ENCODE results near the gene DSTYK.

Gene DSTYK

GRCh38 chr1:205199931-205200299 lies 11.6 kb downstream of the DSTYK start:
- H3K27ac ChIP-seq: no peak overlapping the region
- ChIA-PET CTCF (interaction anchor here (0.6 kb wide), 2 partner anchors 58 to 1752 kb away, joined by 3 to 4 read pairs; no protein-coding TSS in a partner anchor), POLR2A (ENCODE audit: low non-redundant PET) (no interaction called here)
- no peak for TF ChIP-seq CTCF (conservative IDR thresholded peaks at IDR 0.05; ENCODE audit: low read depth)
- no peak for DNase-seq (ENCODE audit: low spot score)

- H3K27ac ChIP-seq: no peak overlapping the region
- TF ChIP-seq CTCF (conservative IDR thresholded peaks at IDR 0.05; ENCODE audit: low read depth): no peak
- CTCF ChIA-PET: interaction anchor here (0.6 to 1.0 kb wide), 3 partner anchors 27 to 1752 kb away, joined by 3 to 4 read pairs (median 3); no protein-coding TSS in a partner anchor
- POLR2A ChIA-PET (ENCODE audit: low non-redundant PET): no interaction called here
- DNase-seq (ENCODE audit: low spot score): no peak
Measured at GRCh38 chr1:205199090-205199930, 12.2 kb downstream of the DSTYK start.

GRCh38 chr1:205192287-205192686 lies 19.2 kb downstream of the DSTYK start:
- no peak for TF ChIP-seq CTCF (conservative IDR thresholded peaks at IDR 0.05; ENCODE audit: low read depth)
- ChIA-PET CTCF (interaction anchor here (1.4 kb wide), 1 partner anchor 64 kb away, joined by 3 read pairs; no protein-coding TSS in a partner anchor), POLR2A (ENCODE audit: low non-redundant PET) (no interaction called here)

DNA sequence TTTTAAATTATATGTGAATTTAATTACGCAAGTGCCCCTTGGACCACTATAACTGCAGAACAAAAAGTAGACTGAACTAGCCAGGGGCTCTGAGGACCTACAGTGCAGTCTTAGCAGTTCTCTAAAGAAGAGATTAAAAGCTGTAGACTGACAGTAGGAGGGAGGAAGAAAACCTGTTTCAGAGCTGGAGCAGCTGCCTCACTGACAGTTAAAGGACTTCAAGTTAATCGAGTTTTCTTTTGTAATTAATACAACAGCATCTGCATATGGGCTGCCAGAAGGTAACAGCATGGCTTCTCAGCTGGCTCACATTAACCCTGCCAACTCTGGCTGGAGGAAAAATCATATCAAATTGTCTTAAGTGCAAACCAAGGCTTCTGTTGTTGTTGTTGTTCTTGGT lies 19.9 kb downstream of the DSTYK start:
- H3K27ac ChIP-seq: no peak overlapping the region
- no peak for TF ChIP-seq CTCF (conservative IDR thresholded peaks at IDR 0.05; ENCODE audit: low read depth)
- CTCF ChIA-PET: interaction anchor here (1.4 kb wide), 1 partner anchor 64 kb away, joined by 3 read pairs; no protein-coding TSS in a partner anchor
- no peak for DNase-seq (ENCODE audit: low spot score)
- POLR2A ChIA-PET (ENCODE audit: low non-redundant PET): no interaction called here

More at GRCh38 chr1:205192287-205192686, 19.2 kb downstream of the DSTYK start:
- DNase-seq (ENCODE audit: low spot score): no peak
- H3K27ac ChIP-seq: no peak overlapping the region

DNA sequence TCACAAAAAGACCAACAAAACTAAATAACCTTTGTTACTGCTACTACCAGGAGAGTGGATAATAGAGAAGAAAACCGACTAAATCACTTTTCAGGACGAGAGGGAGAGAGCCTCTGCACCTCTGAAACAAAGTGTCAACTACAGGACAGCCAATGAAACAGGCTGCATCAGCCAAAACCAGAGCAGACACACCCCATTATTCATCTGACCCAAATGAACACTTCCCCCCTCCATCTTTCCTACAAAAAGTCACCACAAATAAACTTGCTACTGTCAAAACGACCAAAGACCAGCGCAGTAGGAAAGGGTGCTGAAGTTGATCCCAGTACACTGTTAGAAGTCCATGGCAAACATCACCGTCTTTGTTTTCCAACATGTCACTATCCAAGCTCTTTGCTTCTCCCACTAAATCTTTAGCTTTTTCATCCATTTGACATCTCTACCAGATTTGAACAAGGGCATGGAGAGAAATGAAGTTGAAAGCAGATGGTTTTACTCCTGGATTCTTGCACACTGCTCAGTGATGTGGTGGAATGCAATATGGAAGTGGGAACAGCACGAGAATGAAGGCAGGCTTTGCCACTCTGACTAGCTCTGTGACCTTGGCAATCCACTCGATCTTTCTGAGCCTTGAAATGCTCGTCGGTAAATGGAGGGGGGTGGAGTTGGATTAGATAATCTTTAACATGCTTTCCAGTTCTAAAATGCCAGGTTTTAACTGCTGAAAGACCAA lies 20.5 kb downstream of the DSTYK start:
- H3K27ac ChIP-seq: no peak overlapping the region
- no peak for TF ChIP-seq CTCF (conservative IDR thresholded peaks at IDR 0.05; ENCODE audit: low read depth)
- ChIA-PET POLR2A (ENCODE audit: low non-redundant PET) (no interaction called here), CTCF (interaction anchor here (0.6 to 0.7 kb wide), 4 partner anchors 65 to 1302 kb away, joined by 3 read pairs; no protein-coding TSS in a partner anchor)
- no peak for DNase-seq (ENCODE audit: low spot score)

DNA sequence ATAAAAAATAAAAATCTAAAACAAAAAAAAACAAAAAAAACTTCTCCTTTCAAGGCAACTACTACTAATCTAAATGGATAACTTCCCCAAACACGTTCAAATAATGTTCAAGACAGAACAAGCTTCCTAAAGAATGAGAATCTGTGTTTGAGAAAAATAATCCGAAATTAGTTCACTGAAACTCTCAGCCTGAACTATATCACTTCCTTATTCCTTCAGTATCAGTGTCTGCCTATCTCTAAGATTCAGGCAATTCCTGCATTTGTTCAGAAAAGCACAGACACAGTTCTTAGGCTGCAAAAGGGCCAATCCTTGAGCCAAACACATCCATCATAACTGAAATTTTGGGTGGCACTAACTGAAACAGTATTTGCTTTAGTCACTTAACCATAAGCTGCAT lies 22.4 kb downstream of the DSTYK start:
- H3K27ac ChIP-seq: no peak overlapping the region
- DNase-seq (ENCODE audit: low spot score): no peak
- ChIA-PET CTCF (no interaction called here), POLR2A (ENCODE audit: low non-redundant PET) (no interaction called here)
- no peak for TF ChIP-seq CTCF (conservative IDR thresholded peaks at IDR 0.05; ENCODE audit: low read depth)
